Left renal cortex interstitium (tissue), 4 donors: ENCODE data around the gene CAMSAP3. TPM values are rescaled to one million over a fixed set of nuclear protein-coding genes. Genes with fewer than 3 reads are reported as not detected.

Source experiments
- DNase-seq, 4 donors: peaks; one replicate each; pipeline ENCODE4 v3.0.0-alpha.2; 2013; ENCODE audit warnings: low read depth in 4 of 4, low spot score in 2 of 4, missing footprints in 1 of 4
- polyA plus RNA-seq, 4 donors: library from polyadenylated mRNA; unstranded; fragments of 120-200 nt; gene quantifications; one replicate each; pipeline ENCODE4 v1.2.1, GENCODE V29; 2013; ENCODE audit not compliant: insufficient read length in 4 of 4

CAMSAP3 gene
- polyA plus RNA-seq, 4 donors = 12.3 to 30.3 (median 22.0) TPM

DNA sequence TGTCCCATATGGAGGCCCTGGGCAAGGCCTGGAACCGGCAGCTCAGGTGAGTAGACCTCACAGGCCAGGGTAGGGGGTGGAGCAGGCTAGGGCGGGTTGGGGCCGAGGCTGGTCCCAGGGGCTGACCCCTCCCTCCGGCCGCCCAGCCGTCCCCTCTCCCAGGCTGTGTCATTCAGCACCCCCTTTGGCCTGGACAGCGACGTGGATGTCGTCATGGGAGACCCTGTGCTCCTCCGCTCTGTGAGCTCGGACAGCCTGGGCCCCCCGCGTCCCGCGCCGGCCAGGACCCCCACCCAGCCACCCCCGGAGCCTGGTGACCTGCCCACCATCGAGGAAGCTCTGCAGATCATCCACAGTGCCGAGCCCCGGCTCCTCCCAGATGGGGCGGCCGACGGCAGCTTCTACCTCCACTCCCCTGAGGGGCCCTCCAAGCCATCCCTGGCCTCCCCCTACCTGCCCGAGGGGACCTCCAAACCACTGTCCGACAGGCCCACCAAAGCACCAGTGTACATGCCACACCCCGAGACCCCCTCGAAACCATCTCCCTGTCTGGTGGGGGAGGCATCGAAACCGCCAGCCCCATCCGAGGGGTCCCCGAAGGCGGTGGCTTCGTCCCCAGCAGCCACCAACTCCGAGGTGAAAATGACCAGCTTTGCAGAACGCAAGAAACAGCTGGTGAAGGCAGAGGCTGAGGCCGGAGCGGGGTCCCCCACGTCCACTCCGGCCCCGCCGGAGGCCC, 16.0 kb downstream of the CAMSAP3 start:
- no peak for DNase-seq

DNA sequence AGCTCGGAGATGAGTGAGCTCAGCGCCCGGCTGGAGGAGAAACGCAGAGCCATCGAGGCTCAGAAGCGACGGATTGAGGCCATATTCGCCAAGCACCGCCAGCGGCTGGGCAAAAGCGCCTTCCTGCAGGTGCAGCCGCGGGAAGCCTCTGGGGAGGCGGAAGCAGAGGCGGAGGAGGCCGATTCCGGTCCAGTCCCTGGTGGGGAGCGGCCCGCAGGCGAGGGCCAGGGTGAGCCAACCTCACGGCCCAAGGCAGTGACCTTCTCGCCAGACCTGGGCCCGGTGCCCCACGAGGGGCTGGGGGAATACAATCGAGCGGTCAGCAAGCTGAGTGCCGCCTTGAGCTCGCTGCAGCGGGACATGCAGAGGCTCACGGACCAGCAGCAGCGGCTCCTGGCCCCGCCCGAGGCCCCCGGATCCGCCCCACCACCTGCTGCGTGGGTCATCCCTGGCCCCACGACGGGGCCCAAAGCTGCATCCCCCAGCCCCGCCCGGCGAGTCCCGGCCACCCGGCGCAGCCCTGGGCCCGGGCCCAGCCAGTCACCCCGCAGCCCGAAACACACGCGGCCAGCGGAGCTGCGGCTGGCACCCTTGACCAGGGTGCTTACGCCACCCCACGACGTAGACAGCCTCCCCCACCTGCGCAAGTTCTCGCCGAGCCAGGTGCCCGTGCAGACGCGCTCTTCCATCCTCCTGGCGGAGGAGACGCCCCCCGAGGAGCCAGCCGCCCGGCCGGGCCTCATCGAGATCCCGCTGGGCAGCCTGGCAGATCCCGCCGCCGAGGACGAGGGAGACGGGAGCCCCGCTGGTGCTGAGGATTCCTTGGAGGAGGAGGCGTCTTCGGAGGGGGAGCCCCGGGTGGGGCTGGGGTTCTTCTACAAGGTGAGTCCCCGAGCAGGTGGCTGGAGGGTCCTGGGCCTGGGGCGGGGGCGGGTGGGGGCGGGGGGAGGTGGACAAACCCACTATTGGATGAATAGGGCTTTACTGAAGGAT, 16.9 kb downstream of the CAMSAP3 start:
- DNase-seq = no peak

DNA sequence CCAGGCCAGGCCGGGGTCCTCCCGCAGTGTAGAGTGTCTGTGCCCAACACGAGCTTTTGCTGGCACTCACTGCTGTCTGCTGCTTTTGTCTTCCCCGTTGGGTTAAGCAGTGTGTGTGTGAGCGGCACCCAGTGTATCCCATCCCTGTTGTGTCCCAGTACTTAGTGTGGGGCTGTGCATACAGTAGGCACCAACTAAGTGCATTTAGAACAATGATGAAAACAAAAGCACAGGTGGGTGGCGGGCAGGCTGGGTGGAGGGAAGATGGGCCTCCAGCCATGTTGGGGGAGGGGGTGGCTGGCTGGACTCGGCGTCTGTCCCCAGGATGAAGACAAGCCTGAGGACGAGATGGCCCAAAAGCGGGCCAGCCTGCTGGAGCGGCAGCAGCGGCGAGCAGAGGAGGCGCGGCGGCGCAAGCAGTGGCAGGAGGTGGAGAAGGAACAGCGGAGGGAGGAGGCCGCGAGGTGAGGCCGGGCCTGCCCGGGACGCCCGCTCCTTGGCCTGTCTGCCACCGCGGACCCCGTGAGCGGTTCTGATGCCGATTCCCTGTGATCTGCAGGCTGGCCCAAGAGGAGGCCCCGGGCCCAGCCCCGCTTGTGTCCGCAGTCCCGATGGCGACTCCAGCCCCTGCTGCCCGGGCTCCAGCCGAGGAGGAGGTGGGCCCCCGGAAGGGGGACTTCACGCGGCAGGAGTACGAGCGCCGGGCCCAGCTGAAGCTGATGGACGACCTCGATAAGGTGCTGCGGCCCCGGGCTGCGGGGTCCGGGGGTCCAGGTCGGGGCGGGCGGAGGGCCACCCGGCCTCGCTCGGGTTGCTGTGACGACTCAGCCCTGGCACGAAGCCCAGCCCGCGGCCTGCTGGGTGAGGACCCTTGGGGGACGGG, 19.4 kb downstream of the CAMSAP3 start:
- no peak for DNase-seq

DNA sequence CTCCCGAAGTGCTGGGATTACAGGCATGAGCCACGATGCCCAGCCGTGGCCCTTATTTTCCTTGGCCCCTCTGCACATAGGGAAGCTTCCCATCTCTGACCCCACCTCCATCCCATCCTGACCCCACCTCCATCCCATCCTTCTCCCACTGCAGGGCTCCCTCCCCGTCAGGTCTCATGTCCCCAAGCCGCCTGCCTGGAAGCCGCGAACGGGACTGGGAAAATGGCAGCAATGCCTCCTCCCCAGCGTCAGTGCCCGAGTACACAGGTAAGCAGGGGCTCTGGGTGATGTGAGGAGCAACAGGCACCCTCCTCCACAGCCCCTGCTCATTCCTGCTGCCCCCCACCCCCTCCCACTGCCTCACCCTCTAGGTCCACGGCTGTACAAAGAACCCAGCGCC, 21.5 kb downstream of the CAMSAP3 start:
- no peak for DNase-seq

DNA sequence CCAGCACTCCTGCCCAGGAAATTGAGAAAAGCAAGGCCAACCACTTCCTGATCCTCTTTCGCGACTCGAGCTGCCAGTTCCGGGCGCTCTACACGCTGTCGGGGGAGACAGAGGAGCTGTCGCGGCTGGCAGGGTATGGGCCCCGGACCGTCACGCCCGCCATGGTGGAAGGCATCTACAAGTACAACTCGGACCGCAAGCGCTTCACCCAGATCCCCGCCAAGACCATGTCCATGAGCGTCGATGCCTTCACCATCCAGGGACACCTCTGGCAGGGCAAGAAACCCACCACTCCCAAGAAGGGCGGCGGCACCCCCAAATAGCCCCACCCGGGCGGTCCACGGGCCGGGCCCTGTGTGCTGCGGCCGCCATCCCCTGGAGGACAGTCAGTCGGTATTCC, 22.1 kb downstream of the CAMSAP3 start:
- DNase-seq = no peak

DNA sequence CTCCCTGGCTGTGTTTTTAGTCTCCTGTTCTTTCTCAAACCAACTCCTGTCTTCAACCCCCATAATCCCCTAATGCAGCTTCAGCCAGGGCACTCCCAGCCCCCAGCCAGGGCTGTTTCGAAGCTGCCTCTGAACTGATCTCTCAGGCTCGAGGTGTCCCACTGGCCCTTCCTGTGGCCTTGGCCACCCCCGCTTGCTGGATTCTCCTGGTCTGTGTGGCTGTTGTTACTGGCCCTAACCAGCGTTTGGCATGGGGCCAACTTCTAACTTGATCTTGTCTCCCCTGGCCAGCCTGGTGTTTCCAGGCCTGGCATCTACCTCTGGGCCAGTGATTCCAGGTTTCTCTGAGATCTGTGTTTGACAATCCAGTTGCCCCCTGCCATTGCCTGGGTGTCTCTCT, 22.7 kb downstream of the CAMSAP3 start:
- no peak for DNase-seq

DNA sequence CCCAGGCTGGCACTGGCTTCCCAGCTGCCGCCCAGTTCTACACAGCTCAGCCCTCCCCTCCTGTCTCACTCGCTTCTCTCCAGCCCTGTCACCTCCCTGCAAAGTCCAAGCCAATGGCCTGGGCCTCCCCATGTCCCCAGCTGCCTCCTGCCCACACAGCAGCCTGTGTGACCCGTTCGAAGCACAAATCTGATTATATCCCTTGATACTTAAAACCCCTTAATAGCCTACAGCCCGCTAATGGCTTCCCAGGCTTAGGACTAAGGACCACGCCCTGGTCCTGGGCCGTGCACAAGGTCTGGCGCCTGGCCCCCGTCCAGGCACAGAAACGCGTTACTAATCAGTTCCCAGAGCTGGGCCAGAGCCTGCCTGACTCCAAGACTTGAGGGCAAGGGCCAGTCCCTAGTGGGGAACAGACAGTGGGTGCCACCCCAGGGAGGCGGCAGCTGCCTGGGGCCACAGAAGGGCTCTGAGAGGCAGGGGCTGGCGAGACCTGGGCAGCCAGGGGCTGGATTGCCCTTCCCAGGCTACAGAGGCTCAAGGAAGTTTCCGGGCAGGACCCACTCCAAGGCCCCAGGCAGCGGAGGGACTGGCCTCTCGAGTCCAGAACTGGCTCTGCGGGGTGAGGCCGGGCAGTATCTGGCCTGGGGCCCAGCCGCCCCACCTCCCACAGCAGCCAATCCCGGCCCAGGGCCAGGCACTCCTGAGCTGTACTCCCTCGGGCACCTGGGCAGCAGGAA, 23.3 kb downstream of the CAMSAP3 start:
- DNase-seq = no peak

DNA sequence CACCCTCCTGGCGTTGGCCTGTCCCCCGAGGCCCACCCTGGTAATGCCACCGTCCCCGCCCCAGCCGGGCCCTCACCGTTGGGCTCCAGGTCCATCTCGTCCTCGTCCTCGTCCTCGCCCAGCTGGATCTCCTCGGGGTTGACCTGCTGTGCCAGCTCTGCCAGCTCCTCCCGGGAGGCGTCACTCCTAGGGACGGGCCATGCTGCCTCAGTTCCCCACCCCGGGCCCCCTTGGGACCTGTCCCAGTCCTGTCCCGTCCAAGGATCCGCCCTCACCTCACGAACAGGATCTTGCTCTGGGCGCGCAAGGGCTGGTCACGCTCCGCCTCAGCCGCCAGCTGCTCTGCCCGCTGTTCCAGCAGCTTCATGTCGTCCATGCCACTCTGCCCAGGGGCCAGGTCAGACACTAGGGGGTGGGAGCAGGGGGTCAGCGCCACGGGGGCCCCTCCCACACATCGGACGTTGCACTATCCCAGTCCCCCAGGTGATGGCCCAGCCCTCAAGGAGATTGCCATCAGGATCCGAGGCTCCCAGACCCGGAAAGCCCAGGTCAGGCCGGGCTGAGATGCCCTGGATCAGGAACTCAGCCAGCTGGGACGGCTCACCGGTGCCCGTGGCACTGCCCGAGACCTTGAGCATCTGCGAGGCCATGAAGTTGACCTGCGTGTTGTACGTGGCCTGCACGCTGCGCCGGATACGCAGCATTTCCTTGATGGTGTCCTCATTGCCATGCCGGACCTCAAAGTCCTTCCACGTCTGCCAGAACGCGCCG, 24.2 kb downstream of the CAMSAP3 start:
- no peak for DNase-seq

DNA sequence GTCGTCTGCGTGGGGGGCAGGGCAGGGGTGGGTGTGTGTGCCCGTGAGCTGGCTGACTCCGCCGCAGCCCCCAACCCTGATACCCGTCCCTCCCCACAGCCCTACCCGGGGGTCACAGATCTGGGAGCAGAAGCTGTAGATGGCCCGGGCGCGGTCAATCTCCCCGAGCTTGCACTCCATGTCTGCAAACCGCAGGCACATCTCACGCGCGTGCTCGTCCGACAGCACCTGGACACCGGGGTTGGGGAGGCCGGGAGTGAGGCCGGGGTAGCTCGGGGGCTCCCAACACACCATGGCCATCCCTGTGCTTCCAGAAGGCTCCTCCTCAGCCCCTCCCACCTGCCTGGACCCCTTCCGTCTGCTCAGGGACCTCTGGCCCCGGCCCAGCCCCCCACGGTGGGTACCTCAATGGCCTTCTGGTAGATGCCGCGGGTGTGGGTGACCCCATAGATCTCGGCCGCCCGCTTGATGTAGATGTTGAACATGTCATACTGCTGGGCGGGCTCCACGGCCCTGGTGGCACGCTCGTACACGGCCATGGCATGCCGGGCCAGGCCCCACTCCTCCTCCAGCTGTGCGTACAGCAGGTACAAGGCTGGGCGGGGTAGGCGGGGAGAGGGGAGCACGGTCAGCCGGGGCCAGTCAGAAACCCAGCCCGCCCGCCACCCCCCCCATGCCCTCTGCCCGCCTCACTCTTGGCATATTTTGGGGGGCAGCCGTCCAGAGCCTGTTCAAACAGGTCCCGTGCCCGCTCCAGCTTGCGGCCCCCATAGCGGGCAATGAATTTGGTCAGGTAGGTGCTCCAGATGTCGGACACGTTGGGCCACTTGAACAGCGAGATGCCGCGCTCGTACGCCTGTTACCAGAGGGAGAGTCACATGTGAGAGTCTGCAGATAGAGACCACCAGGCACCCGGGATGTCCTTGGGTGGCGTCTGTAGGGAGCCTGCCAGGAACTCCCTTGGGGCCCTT, 25.1 kb downstream of the CAMSAP3 start:
- DNase-seq = no peak

DNA sequence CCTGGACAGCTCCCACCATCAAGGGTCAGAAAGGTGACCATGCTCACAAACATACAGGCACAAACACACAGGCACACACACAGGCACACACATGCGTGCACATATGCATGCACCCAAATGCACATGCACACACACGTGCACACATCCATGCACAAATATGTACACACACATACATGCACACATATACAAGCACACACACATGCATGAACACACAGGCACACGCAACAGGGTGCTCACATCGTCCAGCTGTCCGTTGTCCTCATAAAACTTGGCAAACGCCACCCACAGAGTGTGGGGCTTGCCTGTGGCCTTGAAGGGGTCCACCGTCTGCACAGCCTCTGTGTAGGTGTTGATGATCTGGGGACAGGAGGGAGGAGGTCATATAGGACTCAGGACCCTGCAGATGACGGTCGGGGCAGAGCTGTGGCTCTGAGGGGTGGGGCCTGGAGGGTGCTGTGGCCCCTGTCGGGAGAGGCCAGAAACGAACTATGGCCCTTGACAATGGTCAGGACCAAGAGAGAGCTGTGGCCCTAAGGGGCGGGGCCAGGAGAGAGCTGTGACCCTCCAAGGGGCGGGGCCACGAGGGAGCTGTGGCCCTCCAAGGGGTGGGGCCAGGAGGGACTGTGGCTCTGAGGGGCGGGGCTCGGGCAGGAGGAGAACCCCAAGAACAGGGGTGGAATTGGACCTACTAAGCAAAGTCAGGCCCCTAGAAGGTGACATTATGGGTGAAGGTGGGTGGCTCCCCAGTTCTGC, 27.4 kb downstream of the CAMSAP3 start:
- DNase-seq = no peak

DNA sequence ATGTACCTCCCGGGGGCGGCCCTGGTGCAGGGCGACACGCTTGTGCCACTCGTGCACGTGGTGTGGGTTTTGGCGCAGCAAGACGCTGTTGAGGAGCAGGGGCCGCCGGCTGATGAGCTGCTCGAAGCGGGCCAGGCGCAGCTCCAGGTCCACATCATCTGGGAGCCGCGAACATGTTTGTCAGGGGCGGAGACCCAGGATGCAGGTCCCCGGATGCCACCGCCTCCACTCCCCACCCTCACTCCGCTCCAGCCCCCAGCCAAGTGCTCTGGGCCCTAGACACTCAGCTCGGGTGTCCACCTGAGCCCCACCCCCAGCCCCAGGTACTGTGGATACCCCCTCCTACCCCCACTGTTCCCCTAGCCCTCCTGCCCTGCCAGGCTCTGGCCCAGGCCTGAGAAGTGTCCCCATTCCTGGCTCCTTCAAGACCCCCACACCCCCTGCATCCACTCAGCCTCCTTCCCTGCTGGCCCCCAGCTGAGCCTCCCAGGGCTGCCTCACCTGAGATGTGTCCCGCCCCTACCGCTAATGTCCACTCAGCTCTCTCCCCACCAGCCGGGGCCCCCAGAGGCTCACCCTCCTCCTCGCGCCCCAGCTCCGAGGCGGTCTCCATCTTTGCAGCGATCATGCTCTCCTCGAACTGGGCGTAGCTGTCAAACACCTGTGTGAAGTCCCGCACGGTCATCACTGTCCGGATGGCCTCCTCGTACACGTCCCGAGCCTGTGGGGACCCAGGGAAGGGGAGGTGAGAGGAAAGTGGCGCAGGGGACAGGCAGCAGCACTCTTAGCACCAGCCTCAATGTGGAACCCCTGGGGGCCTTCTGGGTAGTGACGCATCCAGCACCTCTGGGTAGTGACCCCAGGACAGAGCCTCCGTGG, 28.3 kb downstream of the CAMSAP3 start:
- DNase-seq = no peak

DNA sequence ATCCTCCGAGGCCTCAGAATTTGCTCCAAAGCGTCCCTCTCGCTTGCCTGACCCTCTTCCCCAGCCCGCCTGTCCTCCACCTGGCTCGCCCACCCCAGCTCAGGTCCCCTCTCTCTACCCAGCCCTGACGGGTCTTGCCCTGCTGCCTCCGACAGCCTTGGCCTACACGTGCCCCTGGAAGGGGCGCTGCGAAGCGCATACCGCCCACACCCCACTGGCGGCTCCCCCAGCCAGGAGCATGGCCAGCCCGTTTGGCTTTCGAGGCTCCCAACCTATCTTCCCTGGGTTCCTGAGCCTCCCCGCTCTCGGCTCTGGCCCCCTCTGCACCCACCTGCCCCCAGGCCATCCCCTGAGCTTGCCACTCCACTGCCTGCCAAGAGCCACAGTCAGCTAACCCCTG, 29.1 kb downstream of the CAMSAP3 start:
- no peak for DNase-seq

DNA sequence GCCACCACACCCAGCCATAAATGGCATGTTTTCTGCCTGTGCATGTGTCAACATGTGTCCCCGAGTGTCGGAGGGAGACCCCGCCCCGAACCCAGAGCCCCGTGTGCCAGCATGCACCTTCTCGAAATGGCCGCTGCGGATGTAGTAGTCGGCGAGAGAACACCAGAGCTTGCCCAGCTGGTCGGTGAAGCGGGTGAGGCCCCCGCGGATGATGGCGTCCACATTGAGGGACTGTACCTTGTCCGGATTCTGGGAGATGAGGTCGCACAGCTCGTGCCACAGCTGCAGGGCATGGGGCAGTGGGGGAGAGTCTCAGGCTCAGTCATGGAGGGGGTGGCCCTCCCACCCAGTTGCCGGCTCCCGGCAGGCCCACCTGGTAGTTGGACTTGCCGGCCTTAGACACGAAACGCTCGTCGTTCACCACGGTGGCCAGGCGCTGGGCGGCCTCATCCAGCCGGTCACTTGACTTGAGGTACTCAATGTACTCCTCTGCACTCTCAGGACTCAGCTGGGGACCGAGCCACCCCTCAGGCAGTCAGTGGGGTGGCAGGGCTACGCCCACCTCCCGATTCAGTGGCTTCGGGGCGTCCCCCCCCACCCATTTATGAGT, 30.2 kb downstream of the CAMSAP3 start:
- no peak for DNase-seq

DNA sequence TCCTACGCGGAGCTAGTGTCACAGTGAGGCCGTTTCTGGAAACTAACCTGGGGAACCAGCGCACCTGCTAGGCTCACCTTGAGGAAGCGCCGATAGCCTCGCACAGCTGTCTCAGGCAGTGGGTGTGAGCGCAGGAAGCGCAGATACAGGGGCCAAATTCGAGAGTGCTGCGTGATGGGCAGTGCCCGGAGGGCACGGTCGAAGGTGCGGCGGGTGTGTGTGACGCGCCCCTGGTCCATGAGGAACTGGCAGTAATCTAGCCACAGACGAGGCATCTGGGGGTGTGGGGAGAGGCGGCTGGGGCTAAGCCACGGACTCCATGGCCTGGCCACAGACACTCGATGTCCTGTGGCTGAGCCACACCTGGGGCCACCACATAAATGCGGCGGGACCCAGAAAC, 31.5 kb downstream of the CAMSAP3 start:
- DNase-seq = no peak

DNA sequence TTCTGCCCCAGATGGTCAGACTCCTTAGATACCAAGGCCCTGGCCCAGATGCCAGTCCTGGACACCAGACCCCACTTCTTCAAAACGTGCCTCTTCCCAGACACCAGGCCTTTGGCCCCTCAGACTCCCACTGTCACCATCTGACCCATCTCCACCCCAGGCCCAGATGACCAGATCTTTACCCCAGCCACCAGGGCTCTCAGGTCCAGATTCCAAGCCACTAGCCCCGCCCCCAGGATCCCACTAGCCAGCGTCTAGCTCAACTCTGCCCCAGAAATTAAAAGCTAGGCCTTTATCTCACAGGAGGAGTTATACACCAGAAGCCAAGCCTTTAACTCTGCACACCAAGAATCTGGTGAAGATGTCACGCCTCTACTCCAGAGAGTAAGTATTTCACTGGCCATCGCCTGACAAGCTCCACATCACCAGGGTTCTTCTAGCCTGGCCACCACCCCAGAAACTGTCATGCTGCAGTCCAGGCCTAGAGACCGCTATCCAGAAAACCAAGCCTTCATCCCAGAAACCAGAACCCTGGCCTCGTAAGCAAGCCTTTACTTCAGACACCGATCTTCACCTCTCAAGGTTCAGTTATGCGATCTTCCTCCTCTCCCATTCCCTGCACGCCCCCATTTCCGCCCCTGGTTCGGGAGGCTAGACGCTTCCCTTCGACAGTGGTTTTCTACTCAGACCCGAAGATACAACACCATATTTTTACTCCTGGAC, 33.1 kb downstream of the CAMSAP3 start:
- DNase-seq = no peak
